ENCODE data around the gene CLCN6.

Gene CLCN6

DNA sequence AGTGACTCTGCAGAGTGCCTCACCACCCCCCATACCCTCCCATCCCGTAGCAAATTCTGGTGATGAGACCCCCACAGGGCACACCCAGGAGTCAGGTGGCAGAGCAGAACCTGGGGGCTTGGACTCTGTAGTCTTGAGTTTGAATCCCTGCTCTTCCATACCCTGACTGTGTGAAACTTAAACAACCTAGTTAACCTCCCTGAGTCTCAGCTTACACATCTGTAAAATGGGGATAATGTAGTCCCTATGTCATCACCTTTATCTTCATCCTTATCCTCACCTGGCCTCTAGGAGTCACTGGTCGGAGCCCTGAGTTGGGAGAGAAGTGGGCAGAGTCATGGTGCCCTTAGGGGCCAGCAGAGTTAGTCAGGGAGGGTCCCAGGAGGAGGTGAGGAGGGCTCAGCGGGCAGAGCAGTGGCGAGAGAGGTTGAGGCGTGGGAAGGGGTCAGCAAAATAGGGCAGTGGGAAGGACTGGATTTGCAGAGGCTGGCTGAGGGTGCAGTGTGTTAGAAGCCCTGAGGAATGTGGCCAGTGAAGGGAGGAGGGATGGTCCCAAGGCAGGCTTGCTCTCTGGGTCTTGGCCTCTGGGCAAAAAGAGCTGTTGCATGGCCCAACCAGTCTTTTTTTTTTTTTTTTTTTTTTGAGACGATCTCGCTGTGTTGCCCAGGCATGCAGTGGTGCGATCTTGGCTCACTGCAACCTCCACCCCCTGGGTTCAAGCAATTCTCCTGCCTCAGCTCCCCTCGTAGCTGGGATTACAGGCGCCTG is 25.4 kb upstream of the CLCN6 start:
- DNase-seq = no peak

DNA sequence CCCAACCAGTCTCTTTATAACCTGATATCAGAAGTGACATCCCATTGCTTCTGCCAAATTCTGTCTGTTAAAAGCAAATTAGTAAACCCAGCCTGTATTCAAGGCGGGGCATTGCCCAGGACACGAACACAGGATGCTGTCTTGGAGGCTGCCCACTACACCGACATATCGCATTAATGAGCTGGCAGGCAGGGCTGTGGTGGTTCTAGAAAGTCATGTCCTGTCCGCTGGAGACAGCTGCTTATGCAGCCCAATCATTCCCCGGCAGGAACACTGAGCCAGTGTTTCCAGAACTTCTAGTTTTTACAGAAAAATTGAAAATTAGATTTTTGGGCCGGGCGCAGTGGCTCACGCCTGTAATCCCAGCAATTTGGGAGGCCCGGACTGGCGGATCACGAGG is 24.7 kb upstream of the CLCN6 start:
- DNase-seq = no peak

DNA sequence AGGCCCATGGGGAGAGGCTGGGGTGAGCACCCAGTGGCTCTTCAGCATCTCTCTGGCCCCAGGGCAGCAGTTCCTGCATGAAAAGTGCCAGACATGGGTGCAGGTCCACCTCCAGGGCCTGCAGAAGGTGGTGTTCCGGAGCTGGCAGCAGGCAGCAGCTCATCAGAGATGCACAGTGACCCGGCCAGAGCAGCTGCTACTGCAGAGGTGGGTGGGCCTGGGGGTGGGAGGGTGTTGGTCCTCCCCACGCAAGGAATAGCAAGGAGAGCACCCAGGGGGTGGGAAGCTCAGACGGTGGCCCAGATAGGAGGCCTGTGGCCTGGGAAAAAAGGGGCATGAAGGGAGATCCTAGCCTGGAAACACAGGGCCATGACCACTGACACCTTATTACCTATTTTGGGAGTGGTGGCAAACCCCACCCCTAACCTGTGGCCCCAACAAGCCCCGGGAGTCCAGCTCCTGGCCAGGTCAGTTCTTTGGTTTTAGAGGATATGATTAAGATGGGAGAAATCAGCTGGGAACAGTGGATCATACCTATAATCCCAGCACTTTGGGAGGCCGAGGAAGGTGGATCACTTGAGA is 23.8 kb upstream of the CLCN6 start:
- DNase-seq = no peak

DNA sequence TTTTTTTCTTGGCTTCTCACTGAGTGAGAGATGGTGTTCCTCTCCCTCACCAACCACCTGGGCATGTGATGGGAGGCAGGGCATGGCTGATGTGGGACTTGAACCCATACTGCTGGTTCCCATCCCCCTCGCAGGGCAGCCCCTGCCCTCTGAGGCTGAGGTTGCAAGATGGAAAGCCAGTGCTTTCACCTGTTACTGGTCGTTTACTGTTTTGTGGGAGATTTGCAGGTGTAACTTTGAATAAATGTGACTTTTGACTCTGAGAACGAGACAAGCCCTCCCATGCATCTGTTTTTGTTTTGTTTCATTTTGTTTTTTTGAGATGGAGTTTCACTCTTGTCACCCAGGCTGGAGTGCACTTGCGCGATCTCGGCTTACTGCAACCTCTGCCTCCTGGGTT is 22.4 kb upstream of the CLCN6 start:
- DNase-seq = no peak

DNA sequence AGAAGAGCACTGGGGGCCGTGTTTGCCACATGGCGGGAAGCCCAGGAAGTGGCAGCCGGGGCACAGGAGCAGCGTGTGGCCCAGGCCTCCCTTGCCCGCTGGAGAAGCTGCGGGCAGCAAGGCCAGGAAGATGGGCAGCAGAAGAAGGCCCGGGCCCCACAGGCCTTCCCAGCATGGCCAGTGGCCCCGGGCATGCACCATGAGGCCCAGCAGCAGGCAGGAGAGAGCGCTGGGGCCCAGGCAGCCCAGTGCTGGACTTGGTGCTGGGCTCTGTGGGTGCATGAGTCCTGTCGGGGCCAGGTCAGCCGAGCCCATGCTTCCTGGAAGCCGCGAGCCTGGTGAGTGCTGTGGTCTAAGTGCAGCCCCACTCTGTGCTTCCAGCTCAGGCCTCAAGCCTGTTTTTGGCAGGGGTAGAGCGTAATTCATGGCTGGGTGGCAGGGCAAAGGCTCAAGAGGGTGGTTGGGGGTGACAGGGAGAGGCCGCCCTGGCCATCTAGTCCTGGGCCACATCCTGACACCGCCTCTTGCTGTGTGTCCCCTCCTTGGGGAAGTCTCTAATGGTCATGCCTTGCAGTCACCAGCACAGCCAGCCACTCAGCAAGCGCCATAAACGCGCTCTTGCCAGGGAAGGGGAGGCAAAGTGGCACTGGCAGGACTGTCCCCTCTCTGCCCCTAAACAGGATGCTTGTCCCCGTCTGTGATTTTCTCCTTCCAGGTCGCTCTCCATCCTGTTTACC is 21.6 kb upstream of the CLCN6 start:
- DNase-seq = no peak

- no peak for DNase-seq
These were observed 20.8 kb upstream of the CLCN6 start for GRCh38 chr1:11784993-11785769.

DNA sequence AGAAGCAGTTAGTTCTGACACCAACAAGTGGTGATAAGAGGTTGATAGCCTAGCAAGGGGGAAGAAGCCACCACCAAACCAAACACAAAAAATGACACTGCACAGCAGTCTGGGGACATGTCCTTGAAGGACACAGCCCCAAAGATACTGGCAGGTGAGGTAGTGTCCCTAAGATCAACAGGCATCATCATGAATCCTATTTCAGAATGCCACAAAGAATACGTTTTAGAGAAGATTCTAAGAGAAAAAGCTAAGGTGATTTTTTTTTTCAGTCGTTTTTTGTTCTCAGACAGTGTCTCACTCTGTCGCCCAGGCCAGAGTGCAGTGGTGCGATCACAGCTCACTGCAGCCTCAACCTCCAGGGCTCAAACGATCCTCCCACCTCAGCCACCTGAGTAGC is 19.8 kb upstream of the CLCN6 start:
- DNase-seq = no peak

DNA sequence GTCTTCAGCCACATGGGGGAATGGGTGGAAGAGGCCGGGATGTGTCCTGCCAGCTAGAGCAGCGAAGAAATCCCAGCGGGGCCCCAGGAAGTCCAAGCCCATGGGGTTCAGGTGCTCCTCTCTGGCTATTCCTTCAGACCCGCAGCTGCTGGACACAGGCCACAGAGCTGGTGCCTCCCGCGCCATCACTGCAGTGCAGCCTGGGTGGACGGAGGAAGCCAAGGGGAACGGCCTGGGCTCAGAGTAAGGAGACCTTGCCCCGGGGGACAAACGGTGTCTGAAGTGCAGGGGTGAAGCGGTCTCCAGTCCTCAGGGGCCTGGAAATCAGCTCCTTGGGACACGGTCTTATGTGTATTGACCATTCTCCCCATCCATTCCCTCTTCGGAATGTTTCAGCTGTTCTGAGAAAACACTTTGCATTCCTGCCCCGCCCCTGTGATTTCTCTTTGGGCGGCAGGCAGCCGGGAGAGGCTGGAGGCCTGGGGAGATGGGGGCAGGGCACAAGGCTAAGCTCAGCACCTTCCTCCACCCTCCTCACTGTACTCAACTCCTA is 18.7 kb upstream of the CLCN6 start:
- no peak for DNase-seq

- no peak for DNase-seq
These were observed 18.1 kb upstream of the CLCN6 start for GRCh38 chr1:11787804-11788436.

DNA sequence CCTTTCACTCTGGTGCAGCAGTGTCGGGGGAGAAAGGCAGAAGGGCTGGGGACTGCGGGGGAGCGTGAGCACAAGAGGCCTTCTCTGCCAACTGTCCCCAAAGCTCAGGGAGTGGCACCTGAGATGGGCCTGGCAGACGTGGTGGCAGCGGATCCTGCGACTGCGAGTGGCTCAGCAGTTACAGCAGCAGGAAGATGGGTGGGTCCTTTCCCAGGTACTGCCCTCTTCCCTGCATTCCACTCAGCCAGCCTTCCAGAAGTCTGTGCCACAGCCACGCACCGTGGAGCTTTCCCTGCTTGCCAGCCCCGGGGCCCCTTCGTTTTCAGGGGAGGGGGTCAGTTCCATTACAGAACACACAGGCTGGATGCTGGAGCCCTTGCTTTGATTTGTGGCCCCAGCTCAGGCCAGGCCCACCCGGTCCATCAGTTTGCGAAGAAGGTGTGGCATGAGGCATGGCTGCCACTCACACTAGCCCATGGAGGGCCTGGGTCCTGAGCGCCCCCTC is 17.4 kb upstream of the CLCN6 start:
- no peak for DNase-seq

- DNase-seq = no peak
These were observed 16.6 kb upstream of the CLCN6 start for GRCh38 chr1:11789126-11790067.

DNA sequence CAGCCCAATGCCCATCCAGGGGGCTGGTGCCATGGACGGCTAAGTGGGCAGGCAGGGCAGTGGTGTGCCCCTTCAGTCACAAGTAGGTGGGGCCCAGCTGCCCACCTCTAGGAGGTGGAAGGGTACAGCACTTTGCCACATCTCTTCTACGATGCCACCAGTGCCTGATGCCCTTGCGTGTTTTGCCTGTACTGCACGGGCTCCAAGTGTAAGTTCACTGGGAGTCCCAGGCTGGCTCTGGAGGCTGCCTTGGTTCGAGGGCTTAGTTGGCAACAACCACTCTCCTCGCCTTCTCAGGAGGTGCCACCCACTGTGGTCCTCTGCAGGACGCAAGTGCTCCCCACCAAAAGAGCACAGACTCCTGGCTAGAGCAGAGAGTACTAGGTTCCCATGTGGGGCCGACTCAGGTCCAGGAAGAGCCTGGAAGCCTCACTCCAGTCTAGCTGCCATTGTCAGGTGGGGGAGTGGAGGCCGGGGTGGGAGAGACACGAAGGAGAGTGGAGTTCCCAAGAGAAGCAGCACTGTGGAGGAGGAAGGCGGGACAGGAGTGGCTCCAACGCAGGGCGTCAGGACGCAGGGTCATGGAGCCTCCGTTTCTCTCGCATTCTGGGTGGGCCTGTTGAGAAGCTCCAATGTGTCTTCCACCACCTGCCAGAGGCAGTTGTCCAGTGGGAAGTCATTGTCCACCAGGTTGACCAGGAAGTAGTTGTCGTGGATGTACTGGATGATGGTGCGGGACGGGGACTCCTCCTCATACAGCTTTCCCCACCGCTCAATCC is 15.7 kb upstream of the CLCN6 start:
- DNase-seq = no peak

DNA sequence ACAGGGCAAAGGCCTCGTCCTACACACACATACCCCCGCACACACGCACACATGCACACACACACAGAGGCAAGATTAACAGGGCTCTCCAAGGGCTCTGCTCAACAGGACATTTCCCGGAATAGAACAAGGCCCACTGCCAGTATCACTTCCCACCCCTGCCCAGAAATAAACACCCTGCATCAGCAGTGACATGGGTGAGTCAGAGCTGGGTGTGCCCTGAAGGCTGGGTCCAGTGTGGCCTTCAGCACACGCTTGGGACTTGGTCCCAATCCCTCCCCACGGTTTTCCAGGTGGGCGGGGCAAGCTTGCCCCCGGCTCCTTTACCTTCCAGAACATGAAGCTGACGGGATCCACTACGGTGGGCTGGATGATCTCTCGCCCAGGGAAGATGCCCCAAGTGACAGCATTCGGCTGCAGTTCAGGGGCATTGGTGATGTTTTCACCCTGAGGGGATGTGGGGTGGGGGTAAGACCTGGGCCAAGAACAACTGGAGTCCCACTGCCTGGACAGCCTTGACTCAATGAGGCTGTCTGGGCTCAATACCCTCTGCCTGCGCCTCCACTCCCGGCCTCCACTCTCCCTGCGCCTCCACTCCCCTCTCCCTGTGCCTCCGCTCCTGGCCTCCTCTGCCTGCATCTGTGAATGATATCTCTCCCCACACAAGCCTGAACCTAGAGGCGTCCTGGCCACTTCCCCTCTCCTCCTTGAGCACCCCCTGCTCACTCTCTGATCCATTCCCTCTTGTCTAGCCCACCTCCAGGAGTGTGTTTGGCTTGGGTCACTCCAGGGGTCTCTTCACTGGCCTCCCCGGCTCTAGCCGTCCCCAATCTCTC is 14.9 kb upstream of the CLCN6 start:
- DNase-seq = no peak

DNA sequence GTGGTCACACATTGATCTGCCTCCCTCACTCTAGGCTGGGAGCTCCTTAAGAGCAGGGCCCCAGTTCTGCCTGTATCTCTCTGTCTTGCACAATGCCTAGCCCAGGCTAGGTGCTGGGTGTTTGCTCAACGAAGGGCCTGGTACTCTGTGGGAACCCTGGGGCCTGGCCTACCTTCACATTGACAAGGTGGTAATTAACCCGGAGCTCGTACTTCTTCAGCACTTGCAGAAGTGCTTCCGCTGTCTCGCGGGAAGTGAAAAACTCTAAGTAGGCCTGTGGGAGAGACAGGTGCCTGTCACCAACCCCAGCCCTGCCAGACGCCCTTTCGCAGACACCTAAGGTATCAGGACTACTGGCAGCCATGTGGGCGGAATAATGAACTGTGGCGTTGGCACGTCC is 13.9 kb upstream of the CLCN6 start:
- no peak for DNase-seq

GRCh38 chr1:11793819-11794218 is 12.2 kb upstream of the CLCN6 start:
- DNase-seq = no peak

GRCh38 chr1:11794446-11795237 is 11.3 kb upstream of the CLCN6 start:
- DNase-seq = no peak

GRCh38 chr1:11795238-11795890 is 10.6 kb upstream of the CLCN6 start:
- DNase-seq = no peak
